ENCODE measurements around the gene CCDC91. TPM values are rescaled to one million over a fixed set of nuclear protein-coding genes. Genes with fewer than 3 reads are reported as not detected.

CCDC91 gene
- total RNA-seq, 1 experiment from 2014 or later, result 15.7 TPM

DNA sequence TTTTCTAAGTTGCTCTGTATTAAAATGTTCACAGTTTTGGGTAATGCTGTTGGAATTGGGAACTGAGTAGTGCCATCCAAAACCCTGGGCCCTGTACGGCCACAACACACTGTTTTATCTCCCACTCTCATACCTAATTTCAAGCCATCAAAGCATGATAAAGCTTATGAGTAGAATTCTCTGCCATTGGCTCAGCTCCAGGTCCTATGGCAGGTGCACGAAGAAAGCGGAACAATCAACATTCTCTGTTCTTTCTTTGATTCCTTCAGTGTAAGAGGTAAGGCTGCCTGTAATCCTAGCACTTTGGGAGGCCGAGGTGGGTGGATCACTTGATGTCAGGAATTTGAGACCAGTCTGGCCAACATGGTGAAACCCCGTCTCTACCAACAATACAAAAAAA, 394.9 kb downstream of the CCDC91 start:
- DNase-seq (ENCODE audit: low spot score) (no peak), ATAC-seq (no peak)
- TF ChIP-seq GRHL2 (CRISPR knock-in tag; IDR thresholded peaks at IDR 0.05; ENCODE audit: insufficient replicate concordance, severe bottlenecking), result no peak
- no peak for TF ChIP-seq TEAD4 (CRISPR knock-in tag; IDR thresholded peaks at IDR 0.05)
- TF ChIP-seq CBFB (CRISPR knock-in tag; IDR thresholded peaks at IDR 0.05; ENCODE audit: low read depth), result no peak
- TF ChIP-seq, protein P1, sequence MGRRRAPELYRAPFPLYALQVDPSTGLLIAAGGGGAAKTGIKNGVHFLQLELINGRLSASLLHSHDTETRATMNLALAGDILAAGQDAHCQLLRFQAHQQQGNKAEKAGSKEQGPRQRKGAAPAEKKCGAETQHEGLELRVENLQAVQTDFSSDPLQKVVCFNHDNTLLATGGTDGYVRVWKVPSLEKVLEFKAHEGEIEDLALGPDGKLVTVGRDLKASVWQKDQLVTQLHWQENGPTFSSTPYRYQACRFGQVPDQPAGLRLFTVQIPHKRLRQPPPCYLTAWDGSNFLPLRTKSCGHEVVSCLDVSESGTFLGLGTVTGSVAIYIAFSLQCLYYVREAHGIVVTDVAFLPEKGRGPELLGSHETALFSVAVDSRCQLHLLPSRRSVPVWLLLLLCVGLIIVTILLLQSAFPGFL (CRISPR knock-in tag; IDR thresholded peaks at IDR 0.05; ENCODE audit: borderline replicate concordance), result no peak
- TF ChIP-seq RELA (CRISPR knock-in tag; IDR thresholded peaks at IDR 0.05; ENCODE audit: borderline replicate concordance), result no peak
- TF ChIP-seq, protein P2, sequence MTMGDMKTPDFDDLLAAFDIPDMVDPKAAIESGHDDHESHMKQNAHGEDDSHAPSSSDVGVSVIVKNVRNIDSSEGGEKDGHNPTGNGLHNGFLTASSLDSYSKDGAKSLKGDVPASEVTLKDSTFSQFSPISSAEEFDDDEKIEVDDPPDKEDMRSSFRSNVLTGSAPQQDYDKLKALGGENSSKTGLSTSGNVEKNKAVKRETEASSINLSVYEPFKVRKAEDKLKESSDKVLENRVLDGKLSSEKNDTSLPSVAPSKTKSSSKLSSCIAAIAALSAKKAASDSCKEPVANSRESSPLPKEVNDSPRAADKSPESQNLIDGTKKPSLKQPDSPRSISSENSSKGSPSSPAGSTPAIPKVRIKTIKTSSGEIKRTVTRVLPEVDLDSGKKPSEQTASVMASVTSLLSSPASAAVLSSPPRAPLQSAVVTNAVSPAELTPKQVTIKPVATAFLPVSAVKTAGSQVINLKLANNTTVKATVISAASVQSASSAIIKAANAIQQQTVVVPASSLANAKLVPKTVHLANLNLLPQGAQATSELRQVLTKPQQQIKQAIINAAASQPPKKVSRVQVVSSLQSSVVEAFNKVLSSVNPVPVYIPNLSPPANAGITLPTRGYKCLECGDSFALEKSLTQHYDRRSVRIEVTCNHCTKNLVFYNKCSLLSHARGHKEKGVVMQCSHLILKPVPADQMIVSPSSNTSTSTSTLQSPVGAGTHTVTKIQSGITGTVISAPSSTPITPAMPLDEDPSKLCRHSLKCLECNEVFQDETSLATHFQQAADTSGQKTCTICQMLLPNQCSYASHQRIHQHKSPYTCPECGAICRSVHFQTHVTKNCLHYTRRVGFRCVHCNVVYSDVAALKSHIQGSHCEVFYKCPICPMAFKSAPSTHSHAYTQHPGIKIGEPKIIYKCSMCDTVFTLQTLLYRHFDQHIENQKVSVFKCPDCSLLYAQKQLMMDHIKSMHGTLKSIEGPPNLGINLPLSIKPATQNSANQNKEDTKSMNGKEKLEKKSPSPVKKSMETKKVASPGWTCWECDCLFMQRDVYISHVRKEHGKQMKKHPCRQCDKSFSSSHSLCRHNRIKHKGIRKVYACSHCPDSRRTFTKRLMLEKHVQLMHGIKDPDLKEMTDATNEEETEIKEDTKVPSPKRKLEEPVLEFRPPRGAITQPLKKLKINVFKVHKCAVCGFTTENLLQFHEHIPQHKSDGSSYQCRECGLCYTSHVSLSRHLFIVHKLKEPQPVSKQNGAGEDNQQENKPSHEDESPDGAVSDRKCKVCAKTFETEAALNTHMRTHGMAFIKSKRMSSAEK (CRISPR knock-in tag; IDR thresholded peaks at IDR 0.05; ENCODE audit: borderline replicate concordance), result no peak
- no peak for TF ChIP-seq ZNF121 (CRISPR knock-in tag; IDR thresholded peaks at IDR 0.05)
- TF ChIP-seq NFE2L1 (CRISPR knock-in tag; IDR thresholded peaks at IDR 0.05), result no peak
- no peak for TF ChIP-seq ZNF671 (CRISPR knock-in tag; IDR thresholded peaks at IDR 0.05)
- TF ChIP-seq TCF7 (CRISPR knock-in tag; IDR thresholded peaks at IDR 0.05; ENCODE audit: low read depth), result no peak
- no peak for TF ChIP-seq ZBTB21 (CRISPR knock-in tag; IDR thresholded peaks at IDR 0.05; ENCODE audit: borderline replicate concordance)
- TF ChIP-seq NR3C1 (CRISPR knock-in tag; conservative IDR thresholded peaks at IDR 0.05; ENCODE audit: low read depth), result no peak
- TF ChIP-seq, protein P3, sequence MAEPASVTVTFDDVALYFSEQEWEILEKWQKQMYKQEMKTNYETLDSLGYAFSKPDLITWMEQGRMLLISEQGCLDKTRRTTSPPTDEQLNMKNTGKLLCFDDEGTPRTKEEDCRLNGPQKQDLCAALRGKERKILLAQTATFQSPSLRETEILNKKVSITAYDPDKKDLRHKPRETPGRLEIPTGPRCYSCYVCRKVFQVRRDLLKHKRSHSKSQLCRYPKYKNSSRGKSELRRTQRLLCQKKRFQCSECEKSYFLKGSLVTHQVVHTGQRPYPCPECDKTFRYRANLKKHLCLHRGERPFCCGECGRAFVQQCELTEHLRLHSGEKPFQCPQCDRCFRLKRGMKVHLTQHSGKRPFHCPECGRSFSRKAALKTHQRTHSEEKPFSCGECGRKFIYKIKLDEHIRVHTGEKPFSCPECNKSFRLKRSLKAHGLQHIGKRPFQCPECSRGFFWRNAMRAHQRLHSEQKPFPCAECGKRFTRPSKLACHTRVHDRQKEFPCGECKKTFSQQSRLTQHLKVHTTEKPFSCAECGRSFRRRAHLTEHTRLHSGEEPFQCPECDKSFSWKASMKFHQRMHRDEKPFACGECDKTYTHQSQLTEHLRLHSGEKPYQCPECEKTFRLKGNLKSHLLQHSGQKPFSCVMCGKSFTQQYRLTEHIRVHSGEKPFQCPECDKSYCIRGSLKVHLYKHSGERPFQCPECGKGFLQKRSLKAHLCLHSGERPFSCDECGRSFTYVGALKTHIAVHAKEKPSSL (CRISPR knock-in tag; conservative IDR thresholded peaks at IDR 0.05), result no peak
- no peak for TF ChIP-seq SP1 (CRISPR knock-in tag; conservative IDR thresholded peaks at IDR 0.05)
- TF ChIP-seq, protein P4, sequence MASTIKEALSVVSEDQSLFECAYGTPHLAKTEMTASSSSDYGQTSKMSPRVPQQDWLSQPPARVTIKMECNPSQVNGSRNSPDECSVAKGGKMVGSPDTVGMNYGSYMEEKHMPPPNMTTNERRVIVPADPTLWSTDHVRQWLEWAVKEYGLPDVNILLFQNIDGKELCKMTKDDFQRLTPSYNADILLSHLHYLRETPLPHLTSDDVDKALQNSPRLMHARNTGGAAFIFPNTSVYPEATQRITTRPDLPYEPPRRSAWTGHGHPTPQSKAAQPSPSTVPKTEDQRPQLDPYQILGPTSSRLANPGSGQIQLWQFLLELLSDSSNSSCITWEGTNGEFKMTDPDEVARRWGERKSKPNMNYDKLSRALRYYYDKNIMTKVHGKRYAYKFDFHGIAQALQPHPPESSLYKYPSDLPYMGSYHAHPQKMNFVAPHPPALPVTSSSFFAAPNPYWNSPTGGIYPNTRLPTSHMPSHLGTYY (CRISPR knock-in tag; IDR thresholded peaks at IDR 0.05), result no peak
- TF ChIP-seq, protein P5, sequence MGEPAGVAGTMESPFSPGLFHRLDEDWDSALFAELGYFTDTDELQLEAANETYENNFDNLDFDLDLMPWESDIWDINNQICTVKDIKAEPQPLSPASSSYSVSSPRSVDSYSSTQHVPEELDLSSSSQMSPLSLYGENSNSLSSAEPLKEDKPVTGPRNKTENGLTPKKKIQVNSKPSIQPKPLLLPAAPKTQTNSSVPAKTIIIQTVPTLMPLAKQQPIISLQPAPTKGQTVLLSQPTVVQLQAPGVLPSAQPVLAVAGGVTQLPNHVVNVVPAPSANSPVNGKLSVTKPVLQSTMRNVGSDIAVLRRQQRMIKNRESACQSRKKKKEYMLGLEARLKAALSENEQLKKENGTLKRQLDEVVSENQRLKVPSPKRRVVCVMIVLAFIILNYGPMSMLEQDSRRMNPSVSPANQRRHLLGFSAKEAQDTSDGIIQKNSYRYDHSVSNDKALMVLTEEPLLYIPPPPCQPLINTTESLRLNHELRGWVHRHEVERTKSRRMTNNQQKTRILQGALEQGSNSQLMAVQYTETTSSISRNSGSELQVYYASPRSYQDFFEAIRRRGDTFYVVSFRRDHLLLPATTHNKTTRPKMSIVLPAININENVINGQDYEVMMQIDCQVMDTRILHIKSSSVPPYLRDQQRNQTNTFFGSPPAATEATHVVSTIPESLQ (CRISPR knock-in tag; IDR thresholded peaks at IDR 0.05), result no peak
- no peak for TF ChIP-seq ATF1 (CRISPR knock-in tag; IDR thresholded peaks at IDR 0.05)
- TF ChIP-seq, protein P6, sequence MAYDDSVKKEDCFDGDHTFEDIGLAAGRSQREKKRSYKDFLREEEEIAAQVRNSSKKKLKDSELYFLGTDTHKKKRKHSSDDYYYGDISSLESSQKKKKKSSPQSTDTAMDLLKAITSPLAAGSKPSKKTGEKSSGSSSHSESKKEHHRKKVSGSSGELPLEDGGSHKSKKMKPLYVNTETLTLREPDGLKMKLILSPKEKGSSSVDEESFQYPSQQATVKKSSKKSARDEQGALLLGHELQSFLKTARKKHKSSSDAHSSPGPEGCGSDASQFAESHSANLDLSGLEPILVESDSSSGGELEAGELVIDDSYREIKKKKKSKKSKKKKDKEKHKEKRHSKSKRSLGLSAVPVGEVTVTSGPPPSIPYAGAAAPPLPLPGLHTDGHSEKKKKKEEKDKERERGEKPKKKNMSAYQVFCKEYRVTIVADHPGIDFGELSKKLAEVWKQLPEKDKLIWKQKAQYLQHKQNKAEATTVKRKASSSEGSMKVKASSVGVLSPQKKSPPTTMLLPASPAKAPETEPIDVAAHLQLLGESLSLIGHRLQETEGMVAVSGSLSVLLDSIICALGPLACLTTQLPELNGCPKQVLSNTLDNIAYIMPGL (CRISPR knock-in tag; IDR thresholded peaks at IDR 0.05), result no peak
- TF ChIP-seq GTF2I (CRISPR knock-in tag; conservative IDR thresholded peaks at IDR 0.05), result no peak
- Mint-ChIP-seq H3K4me1 (no peaks in the 10 kb centered on the region), H3K27me3 (ENCODE audit: low read depth) (no peaks in the 10 kb centered on the region), H3K4me3 (no peak overlapping the region), H3K27ac (no peak overlapping the region), H3K9me3 (peaks cover 7% of the 10 kb centered on the region), H3K36me3 (no peaks in the 10 kb centered on the region)
- POLR2A ChIA-PET, result no interaction called here
- CTCF ChIA-PET, result no interaction called here
